Kidney glomerular epithelial cell (primary cell): ENCODE results near the gene GRAMD2A.

Source experiments
- DNase-seq: peaks from one replicate; lab custom pipeline; 2025; lab: John Stamatoyannopoulos, UW

GRAMD2A gene

DNA sequence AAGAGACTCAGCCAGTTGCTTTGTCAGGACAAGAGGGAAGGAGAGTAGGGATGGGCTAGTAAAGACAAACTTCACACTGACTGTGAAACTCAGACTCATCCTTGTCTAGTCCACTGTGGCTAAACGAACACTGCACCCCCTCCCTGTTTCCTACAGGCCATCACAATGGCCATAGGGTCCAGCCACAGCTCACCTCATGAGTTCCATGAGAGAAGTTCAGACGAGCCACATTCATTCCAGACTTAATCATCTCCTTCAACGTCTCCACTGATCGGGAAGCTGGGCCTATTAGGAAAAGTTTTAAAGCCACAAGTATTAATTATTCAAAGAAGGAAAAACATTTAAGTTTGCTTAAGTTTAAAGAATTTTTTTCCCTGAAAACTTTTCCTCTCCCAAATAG lies 19.6 kb upstream of the GRAMD2A start:
- DNase-seq: no peak

GRCh38 chr15:72216079-72216478 lies 18.5 kb upstream of the GRAMD2A start:
- no peak for DNase-seq

DNA sequence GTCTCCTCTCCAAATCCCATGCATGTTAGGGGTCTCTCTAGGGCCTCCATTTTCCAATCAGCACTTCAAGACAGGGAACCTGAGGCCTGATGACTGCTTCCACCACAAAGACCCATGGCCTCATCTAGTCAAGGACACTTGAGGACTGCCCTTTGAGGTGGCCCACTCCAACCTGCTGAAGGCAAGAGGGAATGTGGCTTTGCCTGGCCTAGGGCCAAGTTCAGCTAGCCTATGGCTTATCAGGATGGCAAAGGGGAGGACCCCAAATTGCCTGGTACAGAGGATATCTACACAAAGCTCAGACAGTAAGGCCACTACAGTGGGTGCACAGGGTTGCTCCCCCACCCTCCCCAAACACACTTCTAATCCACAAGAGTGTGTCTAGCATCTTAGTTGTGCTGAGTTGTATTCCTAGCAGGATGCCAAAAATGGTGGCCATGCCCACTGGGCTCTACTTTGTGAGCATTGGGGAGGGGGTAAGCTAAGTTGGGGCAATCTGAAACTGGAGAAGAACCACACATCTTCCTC lies 10.0 kb upstream of the GRAMD2A start:
- no peak for DNase-seq

DNA sequence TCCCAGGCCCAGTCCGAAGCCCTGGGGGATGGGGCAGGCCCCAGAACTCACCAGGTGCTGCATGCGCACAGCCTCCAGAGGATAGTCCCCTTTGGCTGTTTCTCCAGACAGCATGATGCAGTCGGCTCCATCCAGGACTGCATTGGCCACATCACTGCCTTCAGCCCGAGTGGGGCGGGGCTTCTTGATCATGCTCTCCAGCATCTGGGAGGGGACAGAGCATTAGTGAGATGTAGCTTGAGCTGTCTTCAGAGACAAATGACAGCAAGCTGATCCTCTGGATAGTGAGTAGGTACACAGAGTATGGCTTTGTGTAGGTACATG lies 9.1 kb upstream of the GRAMD2A start:
- DNase-seq: no peak

DNA sequence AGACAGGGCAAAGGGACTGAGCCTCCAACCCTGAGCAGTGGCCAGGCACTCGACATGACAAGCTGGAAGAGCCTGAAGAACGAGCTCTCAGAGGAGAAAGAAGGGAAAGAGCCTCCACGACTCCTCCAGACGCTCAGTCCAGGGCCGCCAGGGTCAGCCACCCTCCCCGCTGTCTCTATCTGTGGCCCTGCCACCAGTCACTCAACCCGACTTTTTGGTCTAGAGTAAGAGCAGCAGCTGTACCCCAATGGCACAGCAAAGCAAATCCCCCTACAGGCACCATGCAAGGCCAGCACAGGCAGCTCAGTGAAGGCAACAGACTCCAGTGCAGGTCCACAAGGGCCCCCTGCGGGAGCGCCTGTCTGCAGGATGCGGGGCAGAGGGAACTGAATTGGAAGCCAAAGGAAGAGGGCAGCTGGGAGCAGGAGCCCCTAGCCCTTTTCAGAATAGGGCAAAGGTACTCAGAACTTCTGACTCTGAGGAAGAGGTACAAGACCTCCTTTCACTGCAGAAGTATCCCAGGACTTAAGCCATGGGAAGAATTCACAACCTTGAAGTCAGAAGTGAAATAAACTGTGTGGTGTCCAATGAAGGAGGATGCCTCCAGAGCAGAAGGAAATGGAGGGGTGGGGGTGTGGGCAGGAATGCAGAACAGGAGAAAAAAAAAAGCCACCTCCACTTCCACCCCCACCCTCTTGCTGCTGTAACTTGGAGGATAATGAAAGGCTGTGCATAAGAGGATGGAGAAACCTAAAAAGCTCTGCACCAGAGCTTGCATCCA lies 8.5 kb upstream of the GRAMD2A start:
- no peak for DNase-seq

DNA sequence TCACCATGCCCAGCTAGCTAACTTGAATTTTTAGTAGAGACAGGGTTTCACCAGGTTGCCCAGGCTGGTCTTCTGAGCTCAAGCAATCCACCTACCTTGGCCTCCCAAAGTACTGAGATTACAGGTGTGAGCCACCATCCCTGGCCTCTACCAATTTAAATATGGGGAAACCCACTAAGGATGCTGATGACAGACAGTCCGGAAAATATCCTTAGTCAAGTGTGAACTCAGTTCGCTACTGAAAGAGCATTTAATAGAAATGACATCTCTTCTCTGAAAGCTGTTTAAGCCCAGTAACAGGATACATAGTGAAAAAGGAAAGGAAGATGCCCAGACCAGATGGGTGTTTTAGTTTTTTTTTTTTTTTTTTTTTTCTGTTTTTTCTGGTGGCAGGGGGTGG lies 7.7 kb upstream of the GRAMD2A start:
- DNase-seq: no peak

DNA sequence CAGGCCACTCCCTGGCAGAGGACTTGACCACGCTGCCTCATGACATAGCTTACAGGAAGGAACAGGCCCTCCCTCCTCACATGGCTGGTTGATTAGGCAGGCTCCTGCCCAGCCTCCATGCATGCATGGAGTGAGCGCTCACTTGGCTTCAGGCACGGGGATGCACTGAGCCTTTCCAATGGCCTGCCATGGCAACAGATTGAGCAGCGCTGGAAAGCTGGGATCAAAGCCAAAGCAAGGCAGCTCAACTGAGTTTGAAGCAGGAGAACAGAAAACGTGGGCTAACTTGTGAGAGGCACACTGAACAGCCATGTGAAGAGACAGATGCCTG lies 5.9 kb upstream of the GRAMD2A start:
- peak; percentile 77 for DNase-seq

DNA sequence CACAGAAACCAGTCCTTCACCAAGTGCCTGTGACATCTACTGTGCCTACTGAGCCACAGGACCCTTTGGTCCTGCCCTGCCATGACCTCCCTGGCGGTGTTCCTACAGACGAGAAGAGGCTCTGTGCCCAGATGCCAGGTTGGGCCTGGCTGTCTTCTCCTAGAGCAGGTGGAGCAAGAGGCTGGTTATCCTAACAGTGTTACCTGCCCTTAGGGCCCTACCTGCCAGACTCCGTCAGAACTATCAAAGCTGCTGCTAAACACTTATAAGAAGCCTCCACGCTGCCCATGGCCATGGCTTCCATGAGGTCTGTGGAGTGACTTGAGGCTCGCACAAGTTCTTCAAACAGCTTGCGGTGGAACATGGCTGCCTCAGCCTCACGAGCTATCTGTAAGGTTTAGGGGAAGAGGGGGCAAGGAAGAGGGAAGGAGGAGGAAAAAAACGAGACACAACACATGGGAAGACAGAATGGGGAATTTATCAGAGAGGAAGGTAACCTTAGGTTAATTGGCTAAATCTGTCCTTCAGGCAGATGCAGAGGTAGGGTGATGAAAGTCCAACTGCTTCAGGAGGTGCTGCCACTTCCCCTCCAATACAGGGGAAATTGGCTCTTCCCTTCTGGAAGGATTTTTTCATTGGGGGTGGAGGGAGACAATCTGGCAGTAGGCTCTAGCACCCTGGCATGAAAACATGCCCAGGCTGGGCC lies 5.4 kb upstream of the GRAMD2A start:
- DNase-seq: no peak

DNA sequence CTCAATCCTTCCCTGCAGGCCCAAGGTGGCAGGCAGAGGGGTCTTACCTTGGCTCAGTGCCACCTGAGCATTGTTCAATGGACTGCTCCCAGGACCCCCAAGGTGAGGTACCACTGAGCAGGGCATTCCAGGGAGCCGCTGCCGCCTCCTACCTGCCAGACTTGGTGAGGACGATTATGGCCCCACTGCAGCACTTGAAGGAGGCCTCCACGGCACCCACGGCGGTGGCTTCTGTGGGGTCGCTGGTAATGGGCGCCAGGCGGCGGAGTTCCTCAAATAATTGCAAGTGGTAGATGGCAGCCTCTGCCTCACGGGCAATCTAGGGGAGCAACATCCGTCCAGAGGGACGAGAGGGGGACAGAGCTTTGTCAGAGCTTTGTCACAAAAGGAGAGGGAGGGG lies 4.7 kb upstream of the GRAMD2A start:
- DNase-seq: no peak

- no peak for DNase-seq
Observed at GRCh38 chr15:72201391-72201921, 3.9 kb upstream of the GRAMD2A start.

- DNase-seq: no peak
Observed at GRCh38 chr15:72200395-72201237, 3.0 kb upstream of the GRAMD2A start.

DNA sequence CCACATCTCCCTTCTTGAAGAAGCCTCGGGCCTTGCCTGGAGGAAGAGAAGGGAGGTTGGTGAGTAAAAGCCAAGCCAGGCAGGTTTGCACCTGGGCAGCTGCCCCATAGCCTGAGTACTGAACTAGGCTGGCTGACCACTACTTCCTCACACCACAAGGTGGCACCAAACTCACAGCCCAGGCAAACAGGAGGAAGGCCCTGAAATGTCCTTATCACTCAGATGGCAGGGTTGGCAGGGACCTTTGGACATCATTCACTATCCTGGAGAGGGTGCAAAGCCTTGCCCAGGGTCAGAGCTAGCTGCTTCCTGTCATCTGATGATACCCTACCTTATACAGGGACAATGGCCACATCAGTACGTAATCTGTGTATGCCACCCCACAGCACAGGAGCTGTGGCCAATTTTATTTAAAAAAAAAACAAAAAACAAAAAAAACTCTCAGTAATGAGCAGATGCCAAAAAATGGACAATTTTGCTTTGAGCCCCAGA lies 2.2 kb upstream of the GRAMD2A start:
- DNase-seq: peak; percentile 64

- no peak for DNase-seq
Observed at GRCh38 chr15:72199205-72199515, 1.6 kb upstream of the GRAMD2A start.

DNA sequence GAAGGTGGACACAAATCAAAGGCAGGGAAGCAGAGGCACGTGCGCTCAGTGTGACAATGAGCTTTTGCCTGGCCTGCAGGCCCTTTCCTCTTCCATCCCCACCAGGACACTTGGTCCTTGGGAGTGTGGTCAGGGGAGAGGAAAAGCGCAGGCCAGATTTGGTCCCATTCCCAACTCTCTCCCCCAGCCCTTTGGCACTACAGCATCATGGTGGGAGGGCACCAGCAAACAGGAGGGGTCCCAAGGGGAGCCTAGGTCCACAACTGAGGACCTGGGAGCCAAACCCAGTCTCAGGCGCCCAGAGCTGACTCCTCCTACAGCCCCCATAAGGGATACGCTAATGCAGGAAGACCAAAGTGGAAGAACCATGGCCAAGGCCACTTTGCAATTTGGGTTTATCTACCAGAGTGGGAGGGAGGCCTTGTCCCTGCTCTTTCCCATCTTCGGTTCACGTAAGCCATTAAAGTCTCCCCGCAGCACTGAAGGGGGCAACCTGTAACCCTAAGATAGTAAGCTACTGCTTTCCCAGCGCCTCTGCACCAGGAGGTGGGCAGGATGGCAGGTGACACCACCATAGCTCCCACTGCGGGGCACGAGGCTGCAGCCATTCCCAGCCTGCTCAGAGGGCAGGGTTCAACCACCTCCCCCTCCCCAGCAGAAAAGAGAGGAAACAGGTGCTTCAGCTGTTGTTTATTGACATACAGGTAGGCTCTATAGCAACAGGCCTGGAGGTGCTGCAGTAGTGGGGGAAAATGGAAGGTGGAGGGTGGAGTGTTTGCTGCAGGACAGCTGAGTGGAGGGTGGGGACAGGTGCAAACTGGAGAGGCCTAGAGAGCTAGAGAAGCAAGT lies 993 bp upstream of the GRAMD2A start:
- DNase-seq: no peak

GRCh38 chr15:72197041-72197459 lies 537 bp downstream of the GRAMD2A start:
- DNase-seq: no peak

DNA sequence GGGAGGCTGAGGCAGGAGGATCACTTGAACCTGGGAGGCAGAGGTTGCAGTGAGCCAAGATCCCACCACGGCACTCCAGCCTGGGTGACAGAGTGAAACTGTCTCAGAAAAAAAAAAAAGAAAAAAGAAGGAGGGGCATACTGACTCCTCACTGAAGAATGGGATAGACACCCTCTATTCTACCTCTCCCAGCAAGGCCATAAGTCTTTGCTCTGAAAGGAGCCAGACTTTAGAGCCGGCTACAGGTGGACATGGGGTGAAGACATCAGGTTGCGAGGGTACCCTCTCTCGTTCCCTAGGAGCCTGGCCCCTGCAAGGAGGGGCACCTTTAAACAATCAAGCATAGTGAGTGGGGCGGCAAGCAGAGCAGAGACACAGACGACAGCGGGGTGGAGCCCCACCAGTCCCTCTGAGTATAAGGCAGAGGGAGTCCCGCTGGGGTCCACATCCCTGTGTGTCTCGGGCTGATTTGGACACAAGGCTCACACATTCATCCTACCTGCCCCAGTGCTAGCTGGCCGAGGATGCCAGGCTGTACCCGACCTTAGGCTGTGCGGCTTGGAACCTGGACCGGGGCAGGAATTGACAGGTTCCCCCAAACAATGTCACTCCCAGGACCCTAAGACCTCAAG lies 1.1 kb downstream of the GRAMD2A start:
- no peak for DNase-seq

DNA sequence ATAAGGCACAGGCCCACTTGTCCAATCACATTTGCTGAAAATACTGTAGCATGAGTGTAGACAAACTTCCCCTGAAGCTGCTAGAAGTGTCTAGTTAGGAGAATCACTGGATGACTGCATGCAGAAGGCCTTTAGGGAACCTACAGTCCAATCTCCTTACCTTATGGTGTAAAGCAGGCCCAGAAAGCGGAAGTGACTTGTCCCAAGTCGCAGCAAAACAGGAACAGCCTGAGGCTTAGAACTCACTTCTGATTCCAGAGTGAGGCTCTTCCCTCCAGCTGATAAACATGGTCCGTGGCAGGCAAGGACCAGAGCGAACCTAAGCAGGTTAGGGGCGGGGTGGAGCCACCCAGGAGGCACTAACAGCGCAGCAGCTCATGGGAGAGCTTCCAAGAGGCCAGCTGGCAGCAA lies 2.5 kb downstream of the GRAMD2A start:
- DNase-seq: no peak

DNA sequence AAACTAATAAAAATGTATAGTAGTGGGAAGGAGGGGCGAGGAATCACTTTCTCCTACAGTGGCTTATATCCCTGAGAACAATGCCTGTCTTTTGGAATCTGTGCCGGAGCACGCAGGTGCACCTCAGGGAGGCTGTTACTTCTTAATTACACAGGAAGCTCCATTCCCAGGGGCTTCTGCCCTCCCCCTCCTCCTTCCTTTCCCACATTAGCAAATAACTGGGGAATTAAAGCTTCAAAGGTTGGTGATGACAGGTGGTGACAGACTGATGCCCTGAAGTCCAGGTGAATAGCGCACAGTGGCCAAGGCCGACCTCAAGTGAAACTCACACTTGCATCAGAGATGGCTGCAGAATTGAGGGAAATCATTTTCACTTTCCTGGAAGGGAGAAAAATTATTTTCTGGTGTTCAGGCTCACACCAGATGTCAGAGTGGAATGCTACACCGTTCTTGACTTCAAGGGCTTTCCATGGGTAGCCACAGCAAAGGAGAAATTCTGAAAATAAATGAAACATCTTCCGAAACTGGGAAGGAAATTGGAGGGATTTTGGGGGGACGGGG lies 3.7 kb downstream of the GRAMD2A start:
- DNase-seq: no peak

DNA sequence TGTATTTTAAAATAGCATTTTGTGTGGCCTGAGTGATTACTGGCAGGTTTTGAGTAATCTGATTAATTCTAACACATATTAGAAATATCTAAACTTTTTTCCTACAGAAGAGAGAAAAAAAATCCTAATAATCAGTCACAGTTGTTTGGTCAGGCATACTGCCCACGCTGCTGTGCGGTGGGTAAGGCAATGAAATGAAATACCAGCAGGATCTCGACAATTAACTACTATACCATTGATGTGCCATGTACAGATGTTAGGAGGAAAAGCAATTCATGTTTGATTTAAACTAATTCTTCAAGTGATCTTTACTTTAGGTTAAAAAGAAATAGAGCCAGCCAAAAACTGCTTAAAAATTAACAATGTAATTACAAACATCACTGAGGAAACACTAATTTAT lies 5.2 kb downstream of the GRAMD2A start:
- no peak for DNase-seq

- no peak for DNase-seq
Observed at GRCh38 chr15:72189250-72189902, 8.2 kb downstream of the GRAMD2A start.
